GM19351 (cell line): ENCODE data around the gene GIPC2.
A peak's percentile ranks its signal among the peaks of the same experiment; 100 is the strongest.

Source experiments
- ATAC-seq: cut with Tn5 transposase; IDR thresholded peaks from one replicate; pipeline ENCODE4 v1.9.1; 2021; ENCODE audit warnings: mild to moderate bottlenecking, moderate library complexity; ENCODE audit not compliant: unreplicated experiment

GIPC2 gene

GRCh38 chr1:78141531-78142231 lies 95.9 kb downstream of the GIPC2 start:
- no peak for ATAC-seq

GRCh38 chr1:78142736-78143135 lies 97.0 kb downstream of the GIPC2 start:
- ATAC-seq = no peak

GRCh38 chr1:78143152-78143551 lies 97.4 kb downstream of the GIPC2 start:
- peak; percentile 77 for ATAC-seq

- no peak for ATAC-seq
Measured at GRCh38 chr1:78143673-78144072, 97.9 kb downstream of the GIPC2 start.

GRCh38 chr1:78145105-78145580 lies 99.4 kb downstream of the GIPC2 start:
- ATAC-seq = peak; percentile 77

- ATAC-seq = no peak
Measured at GRCh38 chr1:78146205-78146771, 100.5 kb downstream of the GIPC2 start.

- no peak for ATAC-seq
Measured at GRCh38 chr1:78147031-78147430, 101.3 kb downstream of the GIPC2 start.

GRCh38 chr1:78153092-78153736 lies 107.4 kb downstream of the GIPC2 start:
- no peak for ATAC-seq

GRCh38 chr1:78155121-78155520 lies 109.4 kb downstream of the GIPC2 start:
- no peak for ATAC-seq

- ATAC-seq = no peak
Measured at GRCh38 chr1:78156805-78157521, 111.2 kb downstream of the GIPC2 start.

GRCh38 chr1:78165816-78166215 lies 120.0 kb downstream of the GIPC2 start:
- ATAC-seq = no peak

- no peak for ATAC-seq
Measured at GRCh38 chr1:78168306-78168705, 122.5 kb downstream of the GIPC2 start.

GRCh38 chr1:78170859-78171258 lies 125.1 kb downstream of the GIPC2 start:
- no peak for ATAC-seq

GRCh38 chr1:78171736-78172590 lies 126.2 kb downstream of the GIPC2 start:
- ATAC-seq = no peak

GRCh38 chr1:78176448-78176847 lies 130.7 kb downstream of the GIPC2 start:
- ATAC-seq = no peak

GRCh38 chr1:78177708-78178270 lies 132.0 kb downstream of the GIPC2 start:
- no peak for ATAC-seq

- no peak for ATAC-seq
Measured at GRCh38 chr1:78178816-78179215, 133.1 kb downstream of the GIPC2 start.

- ATAC-seq = peak; percentile 56
Measured at GRCh38 chr1:78184460-78185072, 138.8 kb downstream of the GIPC2 start.
